LHCN-M2 (cell line): ENCODE results near the gene KERA. TPM values are rescaled to one million over a fixed set of nuclear protein-coding genes. Genes with fewer than 3 reads are reported as not detected.
"Not testable (repeated sequence)": the region's sequence is repeated elsewhere in the genome, so short reads cannot be mapped to it uniquely, and the experiment has no call there.

Source experiments
- DNase-seq: peaks from one replicate; pipeline ENCODE4 v3.0.0-alpha.2; 2012; ENCODE audit warnings: low read depth
- polyA plus RNA-seq: library from polyadenylated mRNA; unstranded; fragments of >200 nt; gene quantifications from one replicate; pipeline ENCODE4 v1.2.1, GENCODE V29; 2012; ENCODE audit warnings: missing spikeins
- total RNA-seq: library from RNA; depleted of rRNA; stranded (reverse); fragments of >200 nt; gene quantifications from 2 replicates; pipeline ENCODE4 v1.2.3, GENCODE V29; 2014; rRNA removed

The KERA gene
- not detected in 2 replicates for total RNA-seq
- polyA plus RNA-seq: not detected

DNA sequence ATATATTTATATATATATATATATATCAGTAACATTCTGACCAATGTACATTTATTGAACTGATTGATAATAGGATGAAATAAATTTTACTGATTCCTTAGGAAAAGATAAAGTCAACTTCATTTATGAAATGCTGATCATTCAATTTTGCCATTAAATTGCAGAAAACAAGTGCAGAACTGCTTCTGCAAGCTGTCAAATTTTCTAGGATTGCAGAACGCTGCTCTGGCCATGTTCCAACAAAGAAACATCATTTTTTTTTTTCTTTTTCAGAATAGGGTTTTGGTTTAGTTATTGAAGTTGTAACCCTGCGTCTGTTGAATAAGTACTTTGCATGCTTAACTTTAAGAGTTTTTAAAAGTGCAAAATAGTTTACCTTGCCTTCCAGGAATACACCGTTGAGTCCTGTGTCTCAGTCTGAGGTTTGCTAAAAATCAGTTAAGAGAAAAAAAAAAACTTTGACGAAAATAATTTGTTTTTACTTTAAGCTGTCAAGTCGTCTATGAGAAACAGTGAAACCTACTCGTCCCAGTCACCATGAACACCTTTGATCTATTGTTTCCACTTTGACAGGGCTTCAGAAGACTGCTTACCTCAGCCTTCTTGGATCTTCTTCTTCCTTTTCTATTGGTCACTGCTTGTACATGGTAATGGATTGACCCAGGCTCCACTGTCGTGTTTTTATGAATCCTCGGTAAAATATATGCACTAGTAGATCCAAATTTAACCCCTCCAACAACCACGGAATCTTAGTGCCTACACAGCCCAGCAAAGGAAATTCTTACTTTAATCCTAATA is at the start of gene KERA:
TSS of gene KERA (minus strand) at position 657 of the 798 bp plus-strand sequence. CDS start 1,743 bp downstream, outside the sequence.
- DNase-seq: no peak

GRCh38 chr12:91106283-91106682 is 48.5 kb upstream of the KERA start:
- no peak for DNase-seq

DNA sequence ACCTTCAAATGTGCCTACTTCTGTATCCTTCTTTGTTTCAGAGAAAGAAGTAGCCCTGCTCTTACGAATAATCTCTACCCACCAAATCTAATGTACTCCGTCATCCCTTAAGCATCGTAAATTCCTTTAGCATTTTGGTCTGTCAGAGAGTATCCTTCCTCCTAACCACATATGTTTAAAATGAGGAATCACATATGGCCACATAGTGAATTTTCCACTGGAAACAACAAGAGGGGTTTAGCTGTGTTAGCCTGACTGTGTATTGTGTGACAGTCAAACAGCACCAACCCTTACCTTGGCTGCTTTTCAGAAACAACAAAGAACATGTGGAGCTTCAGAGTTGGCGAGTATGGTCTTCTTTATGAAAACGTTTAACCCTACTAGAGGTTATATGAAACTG is 48.0 kb upstream of the KERA start:
- DNase-seq: no peak

- DNase-seq: no peak
Measured at GRCh38 chr12:91104812-91105466, 47.1 kb upstream of the KERA start.

DNA sequence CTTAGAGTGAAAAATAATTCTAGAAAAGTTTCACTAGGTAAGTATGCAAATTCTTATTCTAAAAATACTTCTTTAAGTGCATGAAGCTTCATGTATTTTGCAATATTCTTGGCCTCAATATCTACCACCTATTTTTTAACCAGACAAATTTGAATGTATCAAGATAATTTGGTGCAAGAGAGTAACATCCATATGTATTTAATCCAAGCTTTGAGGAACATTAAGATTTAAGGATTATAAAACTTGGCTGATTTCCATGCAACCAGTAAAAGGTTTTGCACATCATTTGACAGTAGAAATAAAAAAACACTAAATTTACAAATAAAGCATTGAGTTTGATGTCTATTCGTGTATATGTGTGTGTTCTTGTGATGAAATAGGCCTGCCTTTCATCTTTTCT is 45.8 kb upstream of the KERA start:
- DNase-seq: no peak

DNA sequence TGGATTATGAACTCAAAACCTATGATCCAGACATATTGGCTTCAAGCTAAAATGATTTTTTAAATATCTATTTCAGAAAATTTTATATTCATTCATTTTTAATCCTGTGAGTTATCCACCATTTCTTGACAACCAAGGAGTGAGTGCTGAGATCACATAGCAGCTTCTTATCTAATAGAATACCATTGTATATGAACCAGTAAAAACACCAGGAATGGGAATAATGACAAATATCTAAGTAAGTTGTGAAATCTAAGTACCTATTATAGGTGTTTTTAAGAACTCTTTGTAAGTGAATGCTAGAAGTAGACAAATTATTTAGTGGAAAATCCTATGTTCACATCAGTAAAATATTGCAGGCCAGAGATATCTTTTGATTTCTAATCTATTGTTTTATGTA is 45.3 kb upstream of the KERA start:
- DNase-seq: no peak

DNA sequence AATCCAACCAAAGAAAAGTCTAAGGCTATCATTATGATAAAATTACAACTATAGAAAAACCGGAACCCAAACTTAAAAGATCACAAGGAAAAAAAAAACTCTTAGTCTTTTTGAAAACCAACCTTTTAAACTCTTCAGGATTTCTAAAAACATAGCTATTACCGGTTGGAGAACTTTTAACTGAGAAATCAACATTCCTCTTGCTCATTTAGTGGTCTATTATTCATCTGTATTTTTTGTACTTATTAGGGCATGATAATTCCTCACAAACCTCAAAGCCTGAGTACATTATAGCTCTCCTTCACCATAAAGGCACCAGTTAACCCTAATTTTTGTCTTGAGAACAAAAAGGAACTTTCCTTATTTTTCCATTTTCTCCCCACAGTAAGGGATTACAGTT is 43.1 kb upstream of the KERA start:
- DNase-seq: peak; percentile 51

GRCh38 chr12:91099836-91100235 is 42.0 kb upstream of the KERA start:
- no peak for DNase-seq

DNA sequence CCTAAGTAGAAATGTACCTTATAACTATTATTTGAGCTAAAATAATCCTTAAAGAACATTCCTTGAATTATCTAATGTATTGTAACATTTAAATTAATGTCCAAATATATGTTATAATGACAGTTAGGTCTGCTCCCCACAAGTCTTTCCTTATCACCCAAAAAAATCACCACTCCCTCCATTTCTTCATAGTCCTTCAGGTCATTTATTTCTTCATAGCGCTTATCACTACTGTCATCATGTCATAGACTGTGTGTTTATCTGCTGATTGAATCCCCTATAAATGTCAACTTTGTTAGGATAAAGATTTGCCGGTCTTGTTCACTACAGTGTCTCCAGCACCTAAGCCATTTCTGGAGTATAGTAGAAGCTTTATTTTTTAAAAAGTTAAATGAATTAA is 41.5 kb upstream of the KERA start:
- DNase-seq: no peak

- DNase-seq: peak; percentile 91
Measured at GRCh38 chr12:91098941-91099340, 41.1 kb upstream of the KERA start.

DNA sequence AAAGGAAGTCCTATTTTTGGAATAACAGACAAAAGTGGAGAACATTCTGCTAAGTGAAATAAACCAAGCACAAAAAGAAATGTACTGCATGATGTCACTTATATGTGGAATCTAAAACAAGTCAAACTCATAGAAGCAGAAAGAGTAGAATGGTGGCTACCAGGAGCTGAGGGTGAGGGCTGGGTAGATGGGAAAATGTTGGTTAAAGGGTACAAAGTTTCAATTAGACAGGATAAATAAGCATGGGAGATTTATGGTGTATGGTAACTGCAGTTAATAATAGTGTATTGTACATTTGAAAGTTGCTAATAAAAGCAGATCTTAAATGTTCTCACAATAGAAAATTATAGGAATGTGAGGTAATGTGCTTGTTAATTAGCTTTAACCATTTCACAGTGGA is 40.6 kb upstream of the KERA start:
- no peak for DNase-seq

DNA sequence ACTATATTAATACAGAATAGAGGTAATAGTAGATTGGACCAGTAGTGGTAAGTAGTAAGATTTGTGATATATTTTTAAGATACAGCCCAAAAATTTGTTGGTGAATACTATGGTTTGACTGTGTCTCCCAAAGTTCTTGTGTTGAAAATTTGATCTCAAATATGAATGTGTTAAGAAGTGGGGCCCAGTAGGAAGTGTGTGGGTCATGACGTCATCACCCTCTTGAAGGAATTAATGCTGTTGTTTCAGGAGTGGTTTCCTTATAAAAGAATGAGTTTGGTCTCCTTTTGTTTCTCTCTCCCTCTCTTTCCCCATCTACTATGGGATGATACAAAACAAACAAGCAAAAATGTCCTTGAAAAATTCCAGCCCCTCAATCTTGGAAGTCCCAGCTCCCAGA is 37.1 kb upstream of the KERA start:
- DNase-seq: no peak

GRCh38 chr12:91094032-91094662 is 36.3 kb upstream of the KERA start:
- DNase-seq: no peak

DNA sequence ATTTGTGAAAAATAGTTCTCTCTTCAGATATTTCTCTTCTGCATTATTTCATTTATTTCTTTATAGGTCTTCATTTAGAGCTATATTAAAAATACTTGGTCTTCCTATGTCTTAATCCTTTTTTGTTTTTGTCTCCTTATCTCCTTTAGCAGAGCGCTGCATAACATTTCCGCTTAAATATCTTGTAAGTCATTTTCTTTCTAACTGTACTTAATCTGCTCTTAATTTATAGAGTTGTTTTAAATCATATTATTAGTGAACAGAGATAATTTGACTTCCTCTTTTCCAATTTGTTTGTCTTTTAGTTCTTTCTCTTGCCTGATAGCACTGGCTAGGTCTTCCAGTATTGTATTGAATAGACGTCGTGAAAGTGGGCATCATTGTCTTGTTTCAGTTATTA is 35.5 kb upstream of the KERA start:
- no peak for DNase-seq

DNA sequence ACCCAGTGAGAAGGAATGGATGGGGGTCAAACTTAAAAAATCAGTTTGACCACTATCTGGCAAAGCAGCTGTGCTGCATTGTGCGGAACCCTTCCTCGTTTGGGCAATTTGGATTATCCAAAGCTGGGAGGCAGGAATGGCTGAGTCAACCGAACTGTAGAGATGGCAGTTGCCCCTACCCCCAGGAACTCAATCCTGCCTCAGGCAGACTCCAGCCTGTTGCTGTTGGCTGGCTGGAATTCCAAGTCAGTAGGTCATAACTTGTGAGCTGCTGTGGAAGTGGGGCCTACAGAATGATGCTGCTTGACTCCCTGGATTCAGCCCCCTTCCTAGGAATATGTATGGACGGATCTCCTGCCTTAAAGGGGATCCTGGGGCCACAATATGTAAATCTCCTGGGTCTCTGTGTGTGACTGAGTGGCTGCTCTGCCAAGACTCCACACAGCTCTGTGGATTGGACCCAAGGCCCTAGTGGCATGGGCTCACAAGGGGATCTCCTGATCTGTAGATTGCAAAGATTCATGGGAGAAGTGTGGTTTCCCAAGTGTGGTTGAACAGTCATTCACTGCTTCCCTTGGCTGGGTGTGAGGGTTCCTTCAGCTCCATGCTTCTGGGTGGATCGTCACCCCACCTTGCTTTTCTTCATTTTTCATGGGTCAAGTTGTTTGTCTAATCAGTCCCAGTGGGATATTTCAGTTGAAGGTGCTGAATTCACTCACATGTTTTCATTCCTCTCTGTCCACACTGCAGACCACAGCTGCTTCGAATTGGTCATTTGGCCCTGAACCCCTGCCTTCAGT is 34.3 kb upstream of the KERA start:
- DNase-seq: no peak

- not testable (repeated sequence) for DNase-seq
Measured at GRCh38 chr12:91089953-91090352, 32.1 kb upstream of the KERA start.

- no peak for DNase-seq
Measured at GRCh38 chr12:91080041-91080440, 22.2 kb upstream of the KERA start.

DNA sequence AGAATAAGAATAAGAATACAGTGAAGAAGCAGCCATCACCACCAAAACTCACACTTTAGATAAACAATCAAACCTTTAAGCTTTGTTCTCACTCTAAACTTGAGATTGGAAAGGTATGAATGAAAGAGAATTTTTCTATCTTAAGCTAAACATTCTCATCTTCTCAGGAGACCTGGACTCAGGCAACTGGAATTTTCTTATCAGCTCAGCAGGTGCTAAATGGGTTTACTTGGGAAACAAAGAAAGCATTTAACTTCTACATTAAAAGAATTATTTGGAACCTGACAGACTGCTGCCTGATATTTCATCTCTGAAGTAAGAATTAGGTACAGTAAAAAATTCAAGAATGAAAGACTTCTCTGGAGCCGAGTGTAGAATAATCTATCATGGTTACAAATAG is 20.7 kb upstream of the KERA start:
- no peak for DNase-seq

GRCh38 chr12:91077228-91077954 is 19.6 kb upstream of the KERA start:
- DNase-seq: no peak

- DNase-seq: no peak
Measured at GRCh38 chr12:91074851-91075250, 17.0 kb upstream of the KERA start.

DNA sequence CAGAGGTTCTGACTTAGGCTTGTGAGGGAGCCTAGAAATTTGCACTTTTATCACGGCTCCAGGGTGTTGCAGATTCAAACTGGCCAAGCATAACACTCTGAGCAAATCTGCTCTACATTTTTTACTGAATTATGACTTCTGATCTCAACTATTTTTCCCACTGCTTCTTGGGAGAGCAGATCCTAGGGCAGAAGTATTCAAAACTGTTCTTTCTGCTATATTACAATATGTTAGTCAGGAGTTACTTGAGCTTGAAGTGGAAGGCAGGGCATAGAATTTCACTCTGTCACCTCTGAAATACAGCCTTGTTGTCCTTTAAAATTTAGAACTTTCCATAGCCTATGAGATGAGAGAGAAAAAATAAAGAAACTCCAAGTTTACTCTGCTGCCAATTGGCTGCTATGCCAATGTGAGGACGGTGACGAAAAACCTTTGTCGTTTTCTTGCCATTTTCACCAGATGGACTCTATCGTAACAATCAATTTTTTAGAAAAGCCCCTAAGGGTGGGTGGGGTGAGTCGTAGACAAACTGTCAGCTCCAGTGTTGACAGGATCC is 16.4 kb upstream of the KERA start:
- no peak for DNase-seq
